Endothelial cell of umbilical vein (primary cell): Measurements from ENCODE around the gene GPX5.

Experiments
- CTCF ChIP-seq, 2 donors: IDR thresholded peaks; 1 replicate in 1 of 2; 2 replicates in 1 of 2; pipeline ENCODE4 v1.5.1; 2011; ENCODE audit warnings: low read length in 2 of 2, mild to moderate bottlenecking in 2 of 2, moderate library complexity in 2 of 2, control low read depth in 1 of 2, inconsistent platforms in 1 of 2, low read depth in 1 of 2; ENCODE audit not compliant: insufficient read depth in 1 of 2; ENCODE audit errors: extremely low read depth in 1 of 2
- EZH2 ChIP-seq: IDR thresholded peaks from 2 replicates; pipeline ENCODE4 v1.6.1; 2012; ENCODE audit warnings: borderline replicate concordance, low read depth, mild to moderate bottlenecking, moderate library complexity, low read length, inconsistent platforms; ENCODE audit not compliant: severe bottlenecking
- GATA2 ChIP-seq: IDR thresholded peaks from 2 replicates; pipeline ENCODE4 v1.7.0; 2011; ENCODE audit warnings: low read depth, mild to moderate bottlenecking, moderate library complexity, mixed read lengths, low read length; ENCODE audit not compliant: insufficient read length, insufficient read depth
- MYC ChIP-seq: IDR thresholded peaks from one replicate; pipeline ENCODE4 v1.6.1; 2011; ENCODE audit warnings: mild to moderate bottlenecking, low read depth, low read length
- POLR2AphosphoS5 ChIP-seq: IDR thresholded peaks from 2 replicates; pipeline ENCODE4 v1.6.1; 2012; ENCODE audit warnings: low read depth, mild to moderate bottlenecking, control low read depth, low read length, moderate library complexity; ENCODE audit not compliant: insufficient read depth

- TF ChIP-seq CTCF (IDR thresholded peaks at IDR 0.05; ENCODE audit: extremely low read depth in 1 of 2, insufficient read depth in 1 of 2, low read depth in 1 of 2, low read length in 2 of 2) (no peak), MYC (no peak), EZH2 (no peak), POLR2AphosphoS5 (no peak), GATA2 (no peak)
Measured at GRCh38 chr6:28522594-28523240, 3.0 kb upstream of the GPX5 start.
